HG03558 (cell line): ENCODE data around the gene CCDC192.
"Not testable (repeated sequence)": the region's sequence is repeated elsewhere in the genome, so short reads cannot be mapped to it uniquely, and the experiment has no call there.

Source experiments
- ATAC-seq: cut with Tn5 transposase; IDR thresholded peaks from one replicate; pipeline ENCODE4 v1.9.1; 2021; ENCODE audit warnings: moderate number of reproducible peaks; ENCODE audit not compliant: unreplicated experiment; ENCODE audit errors: extremely low read depth

Gene CCDC192

DNA sequence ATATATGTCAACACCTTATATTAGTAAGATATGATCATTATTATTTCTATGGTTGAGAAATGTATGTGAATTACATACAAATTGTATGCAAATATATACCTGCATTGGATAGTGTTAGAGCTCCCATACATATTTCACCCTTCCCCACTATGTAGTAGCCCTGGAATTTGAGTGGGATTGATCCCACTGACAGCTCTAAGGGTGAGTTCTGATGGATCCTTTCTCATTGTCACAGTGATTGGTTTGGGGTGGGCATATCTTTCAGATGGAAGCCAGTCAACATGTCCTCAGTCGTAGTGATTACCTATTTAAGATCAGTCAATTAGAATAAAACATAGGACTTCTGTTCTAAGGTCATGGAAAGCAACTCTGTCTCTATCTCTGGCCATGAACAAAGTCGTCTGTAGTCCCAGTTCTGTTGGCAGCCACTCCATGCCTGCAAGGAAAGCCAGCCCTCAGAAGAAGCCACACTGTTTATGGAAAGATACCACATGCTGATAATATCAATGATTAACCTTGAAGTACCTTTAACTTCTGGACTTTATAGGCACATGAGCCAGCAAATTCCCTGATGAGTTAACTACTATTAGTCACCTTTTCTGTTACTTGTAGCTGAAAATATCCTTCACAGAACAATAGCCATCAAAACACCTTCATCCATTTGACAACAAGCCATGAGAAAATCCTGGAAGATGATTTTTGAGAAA is 5.1 kb upstream of the CCDC192 start:
- no peak for ATAC-seq

DNA sequence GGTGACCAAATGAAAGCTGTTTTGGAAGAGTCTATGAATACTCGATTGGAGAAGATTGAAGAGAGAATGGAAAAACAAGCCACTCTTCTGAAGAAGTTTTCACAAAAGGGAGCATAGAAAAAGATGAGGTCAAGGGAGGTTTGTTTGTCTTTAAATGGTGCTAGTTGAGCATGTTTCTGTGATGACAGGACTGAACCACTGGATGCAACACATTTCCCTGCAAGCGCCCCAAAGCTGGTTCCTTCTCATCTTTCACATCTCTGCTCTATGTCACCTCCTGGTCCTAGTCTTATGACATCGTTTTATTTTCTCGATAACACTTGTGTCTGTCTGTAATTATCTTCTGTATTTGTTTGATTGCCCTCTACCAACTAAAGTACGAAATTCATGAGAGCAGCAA is 3.8 kb upstream of the CCDC192 start:
- no peak for ATAC-seq

DNA sequence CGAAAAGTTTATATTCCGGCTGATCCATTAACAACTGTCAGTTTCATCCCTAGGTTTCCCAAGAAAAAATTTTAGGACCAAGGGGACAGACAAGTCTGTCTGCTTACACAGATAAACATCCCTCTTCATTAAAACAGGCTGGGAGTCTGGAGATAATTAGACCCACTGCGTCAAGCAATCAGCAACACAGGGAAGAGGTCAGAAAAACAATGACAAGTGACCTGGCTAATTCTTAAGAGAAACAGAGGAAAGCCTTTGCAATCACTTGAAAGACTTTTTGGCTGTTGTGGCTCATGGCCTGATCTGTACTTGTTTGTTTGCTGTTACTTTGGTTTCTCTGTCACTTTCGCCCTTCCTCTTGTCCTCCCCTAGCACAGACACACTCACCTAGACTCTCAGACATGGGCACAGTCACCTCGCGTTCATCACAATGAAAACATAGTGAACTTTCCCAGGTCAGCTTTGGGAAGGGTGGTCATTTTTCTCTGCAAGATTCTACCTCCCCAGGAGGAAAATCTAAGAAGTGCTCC is 2.9 kb upstream of the CCDC192 start:
- no peak for ATAC-seq

DNA sequence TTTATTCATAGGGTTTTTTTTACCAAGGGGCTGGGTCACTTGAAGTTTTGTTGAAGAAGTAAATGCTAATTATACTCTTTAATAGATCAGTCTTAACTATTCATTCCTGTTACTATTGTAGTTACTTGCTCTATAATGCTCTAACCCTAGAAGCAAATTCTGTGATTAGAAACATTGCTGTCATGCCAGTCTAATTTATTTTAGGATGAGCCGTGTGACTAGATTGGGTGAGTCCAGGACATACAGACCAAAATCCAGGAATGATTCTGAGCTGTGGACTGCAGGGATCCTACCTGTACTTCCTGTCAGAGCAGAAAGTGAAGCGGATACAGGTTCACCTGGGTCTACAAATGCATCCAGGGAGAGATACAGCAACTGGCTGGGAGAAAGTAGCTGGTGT is 757 bp upstream of the CCDC192 start:
- no peak for ATAC-seq

DNA sequence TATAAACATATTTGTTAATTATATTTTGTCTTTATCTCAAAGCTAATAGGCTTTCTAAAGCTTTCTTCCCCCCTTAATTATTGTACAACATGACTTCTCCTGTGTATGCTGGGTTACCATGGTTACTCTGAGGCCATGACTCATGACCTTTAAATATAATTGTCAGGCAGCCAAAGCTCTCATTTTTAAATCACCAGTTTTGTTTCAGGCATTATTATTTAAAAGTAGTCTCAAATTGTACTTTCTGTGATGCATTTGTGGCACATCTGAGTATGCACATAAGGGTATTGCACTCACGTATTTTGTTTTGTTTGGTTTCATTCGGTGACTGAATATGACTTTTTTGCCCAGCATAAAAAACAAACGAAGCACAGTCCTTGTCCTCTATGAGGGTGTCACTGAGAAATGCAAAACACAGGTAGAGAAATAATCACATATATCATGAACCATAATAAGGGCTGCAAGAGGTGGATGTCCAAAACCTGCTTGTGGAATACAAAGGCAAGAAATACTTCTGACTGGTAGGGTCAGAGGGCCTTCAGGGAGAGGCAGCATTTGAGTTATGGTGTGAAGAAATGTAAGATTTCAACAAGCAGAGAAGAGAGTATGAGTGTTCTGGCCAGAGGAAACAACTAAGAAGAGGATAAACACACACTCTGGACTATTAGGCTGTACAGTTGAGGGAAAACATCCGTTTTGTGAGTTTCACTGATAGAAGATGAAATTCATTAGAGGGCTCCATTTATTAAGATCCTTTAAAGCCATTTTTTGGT is 2.1 kb downstream of the CCDC192 start:
- no peak for ATAC-seq

DNA sequence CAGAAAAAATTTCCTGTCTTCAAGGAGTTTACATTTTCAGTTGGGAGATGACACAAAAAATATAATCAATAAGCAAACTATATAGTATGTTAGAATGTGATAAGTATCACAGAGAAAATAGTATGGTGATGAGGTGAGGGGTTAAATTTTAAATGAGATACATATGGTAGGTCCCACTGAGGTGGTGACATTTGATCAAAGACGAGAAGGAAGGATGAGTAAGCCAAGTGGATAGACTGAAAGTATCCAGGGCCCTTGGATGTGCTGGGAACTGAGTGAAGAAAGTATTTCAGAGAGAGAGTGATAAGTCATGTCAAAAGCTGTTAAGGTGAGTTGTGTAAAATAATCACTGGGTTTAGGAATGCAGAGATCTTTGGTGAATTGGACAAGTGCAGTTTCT is 3.5 kb downstream of the CCDC192 start:
- no peak for ATAC-seq

DNA sequence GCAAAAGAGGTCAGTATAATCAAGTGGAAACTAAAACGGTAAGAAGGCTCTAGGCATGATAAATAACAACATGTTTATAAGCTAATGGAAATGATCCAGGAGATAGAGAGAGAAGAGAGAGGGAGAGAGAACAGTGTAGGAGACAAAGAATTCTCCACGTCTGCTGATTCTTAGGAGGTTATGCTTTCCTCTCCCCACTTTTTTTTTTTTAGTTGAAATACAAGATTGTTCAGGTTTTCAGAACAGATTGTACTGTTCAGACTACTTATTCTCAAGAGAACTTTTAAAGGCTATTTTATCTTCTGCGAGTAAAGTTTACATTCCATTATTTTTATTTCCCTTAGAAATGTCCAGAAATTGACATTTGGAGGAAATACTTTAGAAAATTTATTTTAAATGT is 4.0 kb downstream of the CCDC192 start:
- ATAC-seq, result no peak

DNA sequence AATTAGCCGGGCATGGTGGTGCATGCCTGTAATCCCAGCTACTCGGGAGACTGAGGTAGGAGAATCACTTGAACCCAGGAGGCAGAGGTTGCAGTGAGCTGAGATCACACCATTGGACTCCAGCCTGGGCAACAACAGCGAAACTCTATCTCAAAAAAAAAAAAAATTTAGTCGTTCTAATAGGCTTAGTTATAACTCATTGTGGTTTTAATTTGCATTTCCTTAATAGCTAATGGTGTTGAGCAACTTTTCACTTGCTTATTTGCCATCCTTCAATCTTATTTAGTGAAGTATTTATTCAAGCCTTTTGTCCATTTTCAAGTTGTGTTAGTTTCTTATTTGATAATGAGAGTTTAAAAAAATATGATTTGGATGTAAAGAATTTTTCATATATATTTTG is 9.9 kb downstream of the CCDC192 start:
- ATAC-seq, result not testable (repeated sequence)

DNA sequence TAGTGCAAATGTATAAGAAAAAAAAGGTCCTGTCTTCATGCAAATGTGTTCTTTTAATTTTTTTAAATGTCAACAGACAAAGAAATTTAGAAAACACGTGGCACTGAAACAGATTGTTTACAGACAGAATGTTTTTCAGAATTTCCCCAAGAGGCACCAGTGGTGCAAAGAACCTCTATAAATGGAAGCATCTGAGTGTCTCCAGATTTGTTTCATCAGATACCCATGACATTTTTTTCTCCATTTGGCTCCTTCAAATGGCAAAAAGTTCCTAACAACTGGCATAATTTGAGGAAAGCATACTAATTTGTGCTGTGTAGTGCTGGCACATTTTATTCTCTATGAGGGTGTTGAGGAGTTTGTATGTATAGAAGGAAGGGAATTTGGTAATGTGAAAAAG is 15.0 kb downstream of the CCDC192 start:
- ATAC-seq, result no peak

DNA sequence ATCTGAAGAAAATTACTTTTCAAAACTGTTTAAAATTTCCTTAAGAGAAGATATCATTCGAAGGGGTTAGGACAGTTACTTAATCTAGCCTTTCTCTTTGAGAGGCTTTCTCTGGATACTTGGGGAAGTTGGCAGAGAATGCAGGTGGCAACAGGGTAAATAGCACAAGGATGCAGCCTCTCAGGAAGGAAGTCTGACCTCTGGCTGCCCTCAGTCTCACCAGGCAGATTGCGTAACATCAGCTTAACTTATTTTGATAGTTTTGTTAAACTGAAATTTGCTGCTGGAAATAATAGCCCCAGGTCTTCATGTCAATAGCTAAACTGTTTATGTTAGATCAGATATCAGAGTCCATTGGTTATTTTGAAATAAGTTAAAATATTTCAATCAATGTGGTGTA is 20.4 kb downstream of the CCDC192 start:
- no peak for ATAC-seq

DNA sequence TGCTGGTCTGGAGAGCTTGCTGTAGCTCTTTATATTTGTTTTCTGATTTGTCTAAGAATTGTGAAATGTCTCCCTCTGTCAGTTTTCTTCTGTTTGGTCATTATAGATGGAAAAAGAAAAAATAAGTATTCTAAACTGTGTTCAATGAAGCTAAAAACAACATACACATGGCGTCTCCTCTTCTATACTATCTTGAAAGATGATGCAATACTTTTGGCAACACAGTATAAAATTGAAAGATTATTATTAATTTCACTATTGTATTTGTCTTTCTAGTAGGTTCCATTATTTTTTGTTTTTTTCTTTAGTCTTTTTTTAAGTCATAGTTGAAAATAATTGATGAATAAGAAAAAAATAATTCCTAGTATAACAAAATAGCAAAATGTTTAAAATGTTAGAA is 22.5 kb downstream of the CCDC192 start:
- ATAC-seq, result no peak

DNA sequence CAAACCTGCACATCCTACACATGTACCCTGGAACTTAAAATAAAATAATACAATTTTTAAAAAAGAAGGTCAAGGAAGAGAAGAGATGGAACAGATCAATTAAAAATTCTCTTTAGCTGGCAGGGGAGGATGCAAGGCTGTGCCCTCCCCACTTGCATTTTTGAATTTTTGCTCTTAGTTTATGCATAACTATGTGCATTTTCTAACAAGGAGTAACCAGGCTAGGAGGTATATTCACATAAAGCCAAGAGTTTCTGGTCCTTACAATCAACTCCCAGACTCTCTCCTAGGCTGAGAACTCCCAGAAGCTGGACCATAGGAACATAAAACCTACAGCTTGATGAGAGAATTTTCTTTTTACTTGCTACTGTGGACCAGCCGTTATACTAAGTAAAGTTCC is 29.8 kb downstream of the CCDC192 start:
- no peak for ATAC-seq

DNA sequence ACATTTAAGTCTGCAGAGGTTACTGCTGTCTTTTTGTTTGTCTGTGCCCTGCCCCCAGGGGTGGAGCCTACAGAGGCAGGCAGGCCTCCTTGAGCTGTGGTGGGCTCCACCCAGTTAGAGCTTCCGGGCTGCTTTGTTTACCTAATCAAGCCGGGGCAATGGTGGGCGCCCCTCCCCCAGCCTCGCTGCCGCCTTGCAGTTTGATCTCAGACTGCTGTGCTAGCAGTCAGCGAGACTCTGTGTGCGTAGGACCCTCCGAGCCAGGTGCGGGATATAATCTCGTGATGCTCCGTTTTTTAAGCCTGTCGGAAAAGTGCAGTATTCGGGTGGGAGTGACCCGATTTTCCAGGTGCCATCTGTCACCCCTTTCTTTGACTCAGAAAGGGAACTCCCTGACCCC is 36.2 kb downstream of the CCDC192 start:
- ATAC-seq, result not testable (repeated sequence)

DNA sequence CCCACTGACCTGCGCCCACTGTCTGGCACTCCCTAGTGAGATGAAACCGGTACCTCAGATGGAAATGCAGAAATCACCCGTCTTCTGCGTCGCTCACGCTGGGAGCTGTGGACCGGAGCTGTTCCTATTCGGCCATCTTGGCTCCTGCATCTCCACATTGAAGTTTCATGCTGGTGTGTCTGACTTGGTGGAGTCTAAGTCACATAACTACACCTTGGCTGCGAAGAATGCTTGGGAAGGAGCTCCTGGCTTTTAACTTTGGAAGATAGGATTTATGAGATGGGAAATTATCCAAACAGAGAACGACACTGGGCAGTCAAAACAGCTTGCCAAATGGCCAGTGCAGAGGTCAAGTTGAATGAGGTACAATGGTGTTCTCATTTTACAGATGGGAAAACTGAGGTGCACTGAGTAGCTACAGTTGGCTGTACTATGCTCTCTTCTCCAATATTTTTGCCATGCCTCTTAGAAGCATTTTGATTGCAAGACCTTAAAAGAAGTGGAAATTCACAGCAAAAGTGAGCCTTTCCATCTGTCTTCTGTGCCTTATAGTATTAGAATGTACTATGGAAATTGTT is 36.7 kb downstream of the CCDC192 start:
- ATAC-seq, result no peak

DNA sequence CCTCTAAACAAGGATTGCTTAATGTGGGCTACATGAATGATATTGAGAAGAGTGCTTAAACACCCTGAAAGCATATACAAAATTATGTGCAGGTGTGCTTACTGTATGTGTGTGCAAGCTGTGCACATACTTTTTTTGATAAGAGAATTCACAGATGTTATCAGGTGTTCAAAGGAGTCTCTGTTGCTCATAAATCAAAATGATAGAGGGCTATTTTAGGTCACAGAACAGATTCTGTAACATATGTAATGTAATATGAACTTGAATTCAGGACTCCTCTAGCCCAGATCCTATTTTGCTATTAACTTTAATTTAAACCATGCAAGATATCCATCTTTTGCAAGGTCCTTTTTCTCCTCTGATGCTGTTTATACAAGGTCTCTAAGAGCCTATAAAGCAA is 38.2 kb downstream of the CCDC192 start:
- ATAC-seq, result no peak

DNA sequence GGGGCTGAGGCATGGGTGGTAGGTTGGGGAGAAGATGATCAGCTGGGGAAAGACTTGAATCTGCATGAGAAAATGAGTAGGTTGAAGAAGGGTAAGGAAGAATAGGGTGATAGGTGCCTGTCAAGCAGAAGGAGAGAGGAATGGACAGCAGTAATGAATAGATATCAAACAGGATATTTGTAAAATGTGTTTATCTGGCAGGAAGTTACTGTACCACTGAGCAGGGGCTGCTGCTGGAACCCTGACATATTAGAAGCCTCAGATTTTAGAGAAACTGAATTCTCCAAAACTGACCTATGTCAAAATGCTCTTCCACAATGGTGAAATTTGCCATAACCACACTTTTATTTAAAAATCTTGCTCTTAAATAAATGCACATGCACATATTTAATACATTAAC is 41.0 kb downstream of the CCDC192 start:
- ATAC-seq, result no peak

DNA sequence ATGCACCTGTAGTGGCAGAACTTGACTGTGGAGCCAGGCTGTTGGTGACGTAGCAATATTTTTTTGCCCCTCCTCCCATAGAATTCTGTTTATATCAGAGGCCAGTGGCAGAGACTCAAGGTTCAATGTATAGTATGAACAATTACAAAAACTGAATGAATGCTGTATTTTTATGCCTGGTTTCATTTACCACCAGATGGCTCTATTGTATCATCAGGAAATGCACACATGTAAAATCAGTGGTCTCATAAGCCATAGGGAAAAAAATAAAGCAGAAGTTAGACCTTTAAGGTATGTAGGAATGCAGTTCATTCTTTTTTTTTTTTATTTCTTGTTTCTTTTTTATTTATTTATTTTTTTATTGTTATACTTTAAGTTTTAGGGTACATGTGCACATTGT is 43.6 kb downstream of the CCDC192 start:
- no peak for ATAC-seq

DNA sequence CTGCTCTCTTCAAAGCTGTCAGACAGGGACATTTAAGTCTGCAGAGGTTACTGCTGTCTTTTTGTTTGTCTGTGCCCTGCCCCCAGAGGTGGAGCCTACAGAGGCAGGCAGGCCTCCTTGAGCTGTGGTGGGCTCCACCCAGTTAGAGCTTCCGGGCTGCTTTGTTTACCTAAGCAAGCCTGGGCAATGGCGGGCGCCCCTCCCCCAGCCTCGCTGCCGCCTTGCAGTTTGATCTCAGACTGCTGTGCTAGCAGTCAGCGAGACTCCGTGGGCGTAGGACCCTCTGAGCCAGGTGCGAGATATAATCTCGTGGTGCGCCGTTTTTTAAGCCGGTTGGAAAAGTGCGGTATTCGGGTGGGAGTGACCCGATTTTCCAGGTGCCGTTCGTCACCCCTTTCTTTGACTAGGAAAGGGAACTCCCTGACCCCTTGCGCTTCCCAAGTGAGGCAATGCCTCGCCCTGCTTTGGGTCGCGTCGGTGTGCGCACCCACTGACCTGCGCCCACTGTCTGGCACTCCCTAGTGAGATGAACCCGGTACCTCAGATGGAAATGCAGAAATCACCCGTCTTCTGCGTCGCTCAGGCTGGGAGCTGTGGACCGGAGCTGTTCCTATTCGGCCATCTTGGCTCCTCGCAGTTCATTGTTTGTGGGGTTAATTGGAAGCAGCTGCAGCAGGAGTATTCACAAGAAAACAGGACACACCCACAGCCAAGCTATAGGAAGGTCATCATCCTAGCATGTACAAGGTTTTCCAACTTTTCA is 49.5 kb downstream of the CCDC192 start:
- not testable (repeated sequence) for ATAC-seq

DNA sequence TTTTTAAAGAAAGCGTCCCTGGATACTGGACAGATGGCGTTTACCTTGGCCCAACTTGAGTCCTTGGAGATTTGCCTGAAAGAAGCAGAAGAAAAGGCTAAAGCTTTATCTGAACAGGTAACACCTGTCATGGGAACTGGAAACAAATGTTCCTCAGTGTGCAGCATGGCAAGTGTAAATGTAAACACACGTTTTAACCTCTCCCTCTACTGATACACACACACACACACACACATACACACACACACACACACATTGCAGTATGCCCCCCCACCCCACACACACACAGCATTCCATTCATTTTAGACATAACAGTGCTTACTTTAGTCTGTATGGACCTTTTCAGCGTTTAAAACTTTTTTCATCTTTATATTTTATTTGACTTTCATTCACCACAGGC is 51.1 kb downstream of the CCDC192 start:
- ATAC-seq, result no peak

DNA sequence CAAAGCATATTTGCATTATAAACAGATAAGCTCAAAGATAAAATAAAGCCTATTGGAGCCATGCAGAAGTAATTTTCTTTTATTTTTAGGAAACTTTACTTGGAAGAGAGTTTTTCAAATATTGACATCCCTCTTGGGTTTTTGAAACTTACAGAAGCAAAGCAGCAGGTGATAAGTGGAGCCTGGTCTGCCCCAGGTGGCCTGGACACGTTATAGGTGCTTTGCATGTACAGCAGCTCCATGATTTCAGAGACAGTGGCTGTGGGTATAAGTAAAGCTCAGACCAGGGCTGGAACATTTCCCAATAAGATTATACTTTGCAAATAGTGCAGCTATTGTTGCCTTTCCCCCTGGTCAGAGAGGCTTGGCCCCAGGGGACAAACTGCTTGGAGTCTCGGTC is 51.5 kb downstream of the CCDC192 start:
- no peak for ATAC-seq

DNA sequence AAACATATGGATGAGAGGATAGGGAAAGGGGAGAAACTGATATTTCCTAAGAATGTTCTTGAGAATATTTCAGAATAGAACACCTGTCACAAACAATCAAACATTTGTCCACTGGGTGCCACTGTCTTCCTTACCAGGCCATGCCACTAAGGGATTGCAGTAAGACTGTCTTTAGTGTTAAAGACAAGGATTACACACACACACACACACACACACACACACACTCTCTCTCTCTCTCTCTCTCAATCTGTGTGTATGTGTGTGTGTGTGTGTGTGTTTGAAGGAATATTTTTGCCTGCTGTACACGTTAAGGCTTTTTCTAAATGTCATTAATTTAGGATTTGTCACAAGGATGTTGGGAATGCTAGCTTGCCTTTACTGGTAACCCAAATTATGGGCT is 54.4 kb downstream of the CCDC192 start:
- ATAC-seq, result peak; percentile 53
